C4-2B (cell line): ENCODE measurements around the gene ERBB4.

Experiments used
- H3K27ac ChIP-seq: fragments of 450-650 bp; 2 replicates; pipeline ENCODE4 v1.5.1; 2017
- ZFX ChIP-seq: fragments of 450-650 bp; IDR thresholded peaks from 2 replicates; pipeline ENCODE4 v1.6.1; 2017
- TF ChIP-seq, protein P1 (sequence below): fragments of 450-650 bp; conservative IDR thresholded peaks from 2 replicates; pipeline ENCODE4 v1.5.1; 2017; ENCODE audit warnings: mild to moderate bottlenecking

The ERBB4 gene

DNA sequence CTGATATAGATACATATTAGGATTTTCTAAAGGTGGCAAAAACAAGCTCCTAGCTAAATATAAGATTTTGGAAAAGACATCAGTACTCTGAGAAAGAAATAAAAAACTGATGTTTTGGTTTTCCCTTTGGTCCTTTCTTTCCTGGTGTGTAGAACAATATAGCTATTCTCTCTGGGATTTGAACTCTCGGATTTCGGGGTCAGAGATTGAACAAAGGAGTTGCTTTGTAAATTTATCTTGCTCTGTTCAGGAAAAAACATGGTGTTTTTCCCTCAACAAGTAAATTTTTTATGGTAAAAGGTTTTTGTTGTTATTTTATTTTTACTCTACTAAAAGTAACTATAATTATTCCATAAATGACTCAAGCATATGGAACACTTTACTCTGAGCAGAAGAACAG, 889.3 kb downstream of the ERBB4 start:
- H3K27ac ChIP-seq = no peak overlapping the region
- TF ChIP-seq ZFX = no peak
- TF ChIP-seq, protein P1, sequence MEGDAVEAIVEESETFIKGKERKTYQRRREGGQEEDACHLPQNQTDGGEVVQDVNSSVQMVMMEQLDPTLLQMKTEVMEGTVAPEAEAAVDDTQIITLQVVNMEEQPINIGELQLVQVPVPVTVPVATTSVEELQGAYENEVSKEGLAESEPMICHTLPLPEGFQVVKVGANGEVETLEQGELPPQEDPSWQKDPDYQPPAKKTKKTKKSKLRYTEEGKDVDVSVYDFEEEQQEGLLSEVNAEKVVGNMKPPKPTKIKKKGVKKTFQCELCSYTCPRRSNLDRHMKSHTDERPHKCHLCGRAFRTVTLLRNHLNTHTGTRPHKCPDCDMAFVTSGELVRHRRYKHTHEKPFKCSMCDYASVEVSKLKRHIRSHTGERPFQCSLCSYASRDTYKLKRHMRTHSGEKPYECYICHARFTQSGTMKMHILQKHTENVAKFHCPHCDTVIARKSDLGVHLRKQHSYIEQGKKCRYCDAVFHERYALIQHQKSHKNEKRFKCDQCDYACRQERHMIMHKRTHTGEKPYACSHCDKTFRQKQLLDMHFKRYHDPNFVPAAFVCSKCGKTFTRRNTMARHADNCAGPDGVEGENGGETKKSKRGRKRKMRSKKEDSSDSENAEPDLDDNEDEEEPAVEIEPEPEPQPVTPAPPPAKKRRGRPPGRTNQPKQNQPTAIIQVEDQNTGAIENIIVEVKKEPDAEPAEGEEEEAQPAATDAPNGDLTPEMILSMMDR = no peak

DNA sequence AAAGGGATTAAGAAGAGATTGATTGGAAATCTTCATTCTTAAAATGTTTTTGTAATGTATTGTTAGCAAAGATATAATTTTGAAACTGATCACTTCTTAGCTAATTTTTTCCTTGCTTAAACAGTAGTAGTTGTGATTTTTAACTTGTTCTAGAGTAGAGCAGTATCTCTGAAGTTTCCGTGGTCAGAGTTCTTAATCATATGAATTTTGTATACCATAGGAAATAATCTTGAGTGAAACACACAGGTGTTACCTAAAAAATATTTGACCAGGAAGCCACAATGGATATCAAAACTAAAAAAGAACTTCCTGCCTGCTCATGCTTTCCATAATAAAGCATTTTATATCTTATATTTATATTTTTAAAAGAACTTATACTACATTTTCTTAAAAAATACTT, 907.1 kb downstream of the ERBB4 start:
- TF ChIP-seq, protein P1 = no peak
- no peak for TF ChIP-seq ZFX
- H3K27ac ChIP-seq = no peak overlapping the region

DNA sequence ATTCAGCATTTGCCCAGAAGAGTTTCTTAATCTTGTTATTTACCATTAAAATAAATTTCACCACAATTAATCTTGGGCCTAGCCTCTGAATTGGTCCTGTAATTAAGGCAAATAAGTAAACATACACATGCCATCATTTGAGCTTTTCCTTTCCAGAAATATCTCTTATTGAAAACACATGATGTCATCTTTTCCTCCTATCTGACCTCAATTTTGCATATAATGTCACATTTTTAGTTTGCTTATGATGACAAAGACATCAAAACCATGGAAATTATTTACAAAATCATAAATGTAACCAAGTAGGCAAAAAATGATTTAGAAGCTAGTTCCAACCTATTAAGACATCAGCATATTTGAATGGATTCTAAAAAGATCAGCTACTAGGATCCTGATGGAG, 915.5 kb downstream of the ERBB4 start:
- TF ChIP-seq, protein P1 = no peak
- no peak for TF ChIP-seq ZFX
- H3K27ac ChIP-seq = no peak overlapping the region

DNA sequence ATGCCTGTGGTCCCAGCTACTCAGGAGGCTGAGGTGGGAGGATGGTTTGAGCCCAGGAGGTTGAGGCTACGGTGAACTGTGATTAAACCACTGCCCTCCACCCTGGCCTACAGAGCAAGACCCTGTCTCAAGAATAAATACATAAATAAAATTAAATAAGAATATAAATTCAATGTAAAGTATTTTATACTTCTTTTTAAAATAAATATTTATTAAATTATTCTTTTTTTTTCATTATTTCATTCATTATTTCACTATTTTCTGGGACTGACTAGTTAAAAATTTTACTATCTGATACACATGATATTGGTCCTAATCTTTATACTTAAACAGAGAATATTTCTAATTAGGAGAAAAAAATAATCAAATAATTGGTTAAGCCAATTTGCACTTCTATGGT, 917.6 kb downstream of the ERBB4 start:
- TF ChIP-seq, protein P1 = no peak
- no peak for TF ChIP-seq ZFX
- no peak overlapping the region for H3K27ac ChIP-seq

DNA sequence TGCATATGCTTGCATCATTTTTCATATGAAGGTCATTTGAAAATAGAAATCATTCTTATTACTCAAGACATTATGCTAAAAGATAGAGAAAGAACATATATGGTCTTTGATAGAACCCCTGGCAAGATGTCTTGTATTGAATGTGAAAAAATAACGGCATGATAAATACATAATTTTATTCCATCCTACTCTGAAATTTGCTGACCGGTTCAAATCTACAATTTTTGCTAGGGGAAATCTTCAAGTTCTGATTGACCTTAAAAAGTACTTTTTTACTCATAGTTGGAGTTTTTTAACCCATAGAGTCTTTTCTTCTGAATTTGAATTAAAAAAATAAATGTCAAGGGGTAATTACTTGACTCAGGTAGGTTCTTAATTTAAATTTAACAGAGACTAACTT, 920.8 kb downstream of the ERBB4 start:
- no peak for TF ChIP-seq ZFX
- TF ChIP-seq, protein P1 = no peak
- no peak overlapping the region for H3K27ac ChIP-seq

DNA sequence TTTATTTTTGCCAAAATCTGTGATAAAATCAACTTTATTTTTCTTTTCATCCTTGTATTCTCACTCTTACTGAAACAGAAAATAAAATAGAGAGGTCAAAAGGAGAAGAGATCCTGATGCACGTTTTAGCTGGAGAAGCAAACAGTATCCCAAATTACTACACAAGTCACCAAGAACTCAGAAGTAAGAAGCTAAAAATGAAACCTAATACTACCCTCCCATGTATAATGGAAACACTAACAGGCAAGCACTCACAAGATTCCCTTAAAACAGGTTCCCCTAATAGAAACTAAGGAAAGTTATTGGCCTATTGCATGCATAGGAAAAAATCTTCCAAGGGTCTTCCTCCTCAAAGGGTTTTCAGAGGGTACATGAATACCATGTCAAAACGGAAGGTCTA, 927.0 kb downstream of the ERBB4 start:
- no peak for TF ChIP-seq ZFX
- TF ChIP-seq, protein P1 = no peak
- no peak overlapping the region for H3K27ac ChIP-seq

DNA sequence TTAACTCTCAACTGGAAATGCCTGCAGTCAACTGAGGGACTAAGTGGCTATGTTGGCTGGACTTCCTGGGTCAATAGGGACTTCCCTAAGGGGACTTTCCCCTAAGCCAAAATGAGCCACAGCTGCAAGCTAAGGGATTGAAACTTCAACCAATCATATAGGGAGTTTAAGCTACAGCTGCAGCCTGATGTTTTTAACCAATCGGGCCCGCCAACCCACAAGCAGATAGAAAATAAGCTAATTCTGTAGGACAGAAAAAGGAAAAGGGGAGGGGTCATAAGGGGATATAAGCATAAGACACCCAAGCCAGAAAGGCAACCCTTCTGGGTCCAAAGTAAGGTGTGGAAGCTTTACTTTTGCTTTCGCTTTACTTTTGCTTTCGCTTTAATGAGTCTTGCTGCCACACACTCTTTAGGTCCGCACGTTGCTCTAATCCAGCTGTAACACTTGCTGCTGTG, 927.5 kb downstream of the ERBB4 start:
- TF ChIP-seq, protein P1 = no peak
- no peak for TF ChIP-seq ZFX
- H3K27ac ChIP-seq = no peak overlapping the region

DNA sequence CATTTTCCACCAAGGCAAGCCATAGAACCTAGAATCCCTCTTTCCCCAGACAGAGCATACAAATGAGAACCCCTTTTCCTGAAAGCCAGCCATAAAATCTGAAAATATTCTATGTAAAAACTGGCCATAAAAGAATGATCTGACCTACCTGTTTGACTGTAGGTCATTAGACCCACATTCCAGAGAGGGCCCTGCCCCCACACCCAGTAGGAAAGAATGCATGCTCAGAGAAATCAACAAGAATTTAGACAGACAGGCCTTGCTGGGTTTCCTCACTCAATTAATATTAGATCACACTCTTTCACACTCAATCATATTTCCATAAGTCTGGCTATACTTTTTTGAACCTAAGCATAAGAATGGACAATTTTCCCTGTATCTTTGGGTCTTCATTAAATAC, 929.5 kb downstream of the ERBB4 start:
- TF ChIP-seq ZFX = no peak
- TF ChIP-seq, protein P1 = no peak
- H3K27ac ChIP-seq = no peak overlapping the region
